Activated CD8-positive, alpha-beta T cell treated with anti-CD3 and anti-CD28 coated beads, Interleukin-2, amount 10 ng/mL, durations not matched to agents 7 days and 5 days (primary cell): ENCODE results near the gene EIF3K. TPM values are rescaled to one million over a fixed set of nuclear protein-coding genes. Genes with fewer than 3 reads are reported as not detected.

ENCODE experiments used
- ATAC-seq: fragments of 150-1000 bp; cut with Tn5 transposase; one replicate; pipeline ENCODE4 v1.10.0; 2021; ENCODE audit warnings: moderate library complexity
- CTCF ChIA-PET: fragments of 350-600 bp; sonication (Branson Sonifier 250); formaldehyde crosslinking; loops from one replicate; lab custom pipeline; 2021; ENCODE audit warnings: antibody characterized with exemption; lab: Charles Lee
- POLR2A ChIA-PET: fragments of 350-600 bp; sonication (Branson Sonifier 250); formaldehyde crosslinking; loops from one replicate; lab custom pipeline; 2021; ENCODE audit warnings: antibody characterized with exemption; lab: Charles Lee
- DNase-seq: peaks from one replicate; pipeline ENCODE4 v3.0.0-alpha.2; 2020
- H3K27ac Mint-ChIP-seq: one replicate; pipeline ENCODE4 v1.8.0; 2021; ENCODE audit warnings: mild to moderate bottlenecking, mixed read lengths
- H3K27me3 Mint-ChIP-seq: one replicate; pipeline ENCODE4 v1.8.0; 2021; ENCODE audit warnings: low read depth, mixed read lengths
- H3K36me3 Mint-ChIP-seq: one replicate; pipeline ENCODE4 v1.8.0; 2021; ENCODE audit warnings: low read depth, mixed read lengths
- H3K4me1 Mint-ChIP-seq: one replicate; pipeline ENCODE4 v1.8.0; 2021; ENCODE audit warnings: low read depth, mixed read lengths
- H3K4me3 Mint-ChIP-seq: one replicate; pipeline ENCODE4 v1.8.0; 2021; ENCODE audit warnings: mild to moderate bottlenecking, mixed read lengths
- H3K9me3 Mint-ChIP-seq: one replicate; pipeline ENCODE4 v1.8.0; 2022; ENCODE audit warnings: mixed read lengths; ENCODE audit not compliant: insufficient read depth
- total RNA-seq, 2 experiments: library from RNA; stranded (reverse); gene quantifications; one replicate each; pipeline ENCODE4 v1.2.3, GENCODE V29; 2021

The EIF3K gene
- total RNA-seq, 2 experiments from 2014 or later = 325 to 352 TPM

DNA sequence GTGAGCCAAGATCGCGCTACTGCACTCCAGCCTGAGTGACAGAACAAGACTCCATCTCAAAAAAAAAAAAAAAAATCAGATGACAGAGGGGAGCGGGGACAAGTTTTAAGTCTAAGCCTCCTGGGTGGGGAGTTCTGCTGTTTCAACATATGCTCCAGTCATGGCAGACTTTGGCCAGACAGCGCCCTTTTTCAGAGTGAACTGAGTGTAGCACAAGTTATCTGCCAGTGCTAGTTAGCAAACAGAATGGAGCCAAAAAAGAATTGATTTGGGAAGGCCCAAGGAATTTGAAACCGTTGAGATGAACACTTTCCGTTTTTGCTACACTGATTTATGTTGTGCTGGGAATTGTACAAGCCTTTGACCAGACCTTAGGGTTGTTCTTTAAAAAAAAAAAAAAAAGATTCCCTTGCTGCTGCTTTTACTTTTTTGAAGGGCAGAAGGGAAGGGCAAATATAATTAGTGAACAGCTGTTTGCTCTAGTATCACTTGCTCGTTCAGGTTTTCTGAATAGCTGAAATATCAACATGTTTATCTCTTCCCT lies 34.1 kb downstream of the EIF3K start:
- H3K9me3 Mint-ChIP-seq = no peaks in the 10 kb centered on the region
- ATAC-seq (no peak), DNase-seq (no peak)
- CTCF ChIA-PET = interaction anchor here (0.7 to 1.3 kb wide), 2 partner anchors 16 to 33 kb away, joined by 3 read pairs; no protein-coding TSS in a partner anchor
- POLR2A ChIA-PET = interaction anchor here (0.6 to 1.3 kb wide), 3 partner anchors 102 to 193 kb away, joined by 3 read pairs; no protein-coding TSS in a partner anchor
- H3K4me3 Mint-ChIP-seq = no peak overlapping the region
- no peaks in the 10 kb centered on the region for H3K27me3 Mint-ChIP-seq
- H3K4me1 Mint-ChIP-seq = peaks cover 97% of the 10 kb centered on the region
- no peak overlapping the region for H3K27ac Mint-ChIP-seq
- peaks cover 61% of the 10 kb centered on the region for H3K36me3 Mint-ChIP-seq

GRCh38 chr19:38654628-38655055 lies 35.7 kb downstream of the EIF3K start:
- DNase-seq = no peak

DNA sequence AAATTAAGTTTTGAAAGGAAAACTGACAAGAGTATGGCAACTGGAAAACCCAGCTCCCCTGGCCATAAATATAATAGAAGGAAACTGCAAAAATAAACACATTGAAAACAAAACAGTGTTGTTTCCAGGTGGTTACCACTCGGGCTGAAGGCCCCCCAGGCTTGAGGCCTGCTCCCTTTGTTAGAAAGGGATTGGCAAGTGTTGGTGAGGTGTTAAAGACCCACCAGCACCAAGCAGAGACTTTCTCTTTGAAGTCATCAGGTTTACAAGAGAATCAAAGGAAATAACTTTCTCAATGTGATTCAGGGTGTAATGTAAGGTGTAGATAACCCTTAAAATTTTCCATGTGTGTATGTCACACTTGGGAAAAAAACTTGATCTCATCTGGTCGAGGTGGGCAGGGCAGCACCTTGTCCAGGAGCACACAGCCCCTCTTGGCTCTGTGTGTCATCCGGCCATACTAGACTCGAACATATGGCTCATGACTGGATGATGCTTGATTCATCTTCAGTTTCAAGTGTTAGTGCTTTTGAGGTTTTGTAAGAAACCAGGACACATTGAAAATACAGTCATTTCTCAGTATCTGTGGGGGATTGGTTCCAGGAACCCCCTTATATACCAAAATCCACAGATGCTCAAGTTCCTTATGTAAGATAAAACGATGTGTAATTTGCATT lies 36.3 kb downstream of the EIF3K start:
- CTCF ChIA-PET = interaction anchor here (0.7 to 1.8 kb wide), 4 partner anchors 11 to 31 kb away, joined by 3 to 8 read pairs (median 4); no protein-coding TSS in a partner anchor
- peaks cover 93% of the 10 kb centered on the region for H3K4me1 Mint-ChIP-seq
- H3K27me3 Mint-ChIP-seq = no peaks in the 10 kb centered on the region
- POLR2A ChIA-PET = interaction anchor here (0.6 to 1.3 kb wide), 2 partner anchors 8 to 14 kb away, joined by 4 to 9 read pairs; no protein-coding TSS in a partner anchor
- ATAC-seq (peak; percentile 77), DNase-seq (peak; percentile 66)
- H3K9me3 Mint-ChIP-seq = no peaks in the 10 kb centered on the region
- peak overlapping the region; percentile 67 for H3K4me3 Mint-ChIP-seq
- peak overlapping the region; percentile 85 for H3K27ac Mint-ChIP-seq
- peaks cover 49% of the 10 kb centered on the region for H3K36me3 Mint-ChIP-seq

More at GRCh38 chr19:38654628-38655055, 35.7 kb downstream of the EIF3K start:
- ATAC-seq = no peak
- POLR2A ChIA-PET = interaction anchor here (0.6 kb wide), 1 partner anchor 8 kb away, joined by 9 read pairs; no protein-coding TSS in a partner anchor
- Mint-ChIP-seq H3K27me3 (no peaks in the 10 kb centered on the region), H3K4me3 (peak overlapping the region; percentile 67), H3K36me3 (peaks cover 53% of the 10 kb centered on the region), H3K9me3 (no peaks in the 10 kb centered on the region), H3K4me1 (peaks cover 98% of the 10 kb centered on the region), H3K27ac (peak overlapping the region; percentile 85)
- CTCF ChIA-PET = no interaction called here

- H3K9me3 Mint-ChIP-seq = no peaks in the 10 kb centered on the region
- H3K4me3 Mint-ChIP-seq = peak overlapping the region; percentile 67
- no peaks in the 10 kb centered on the region for H3K27me3 Mint-ChIP-seq
- CTCF ChIA-PET = interaction anchor here (0.6 to 1.8 kb wide), 6 partner anchors 10 to 274 kb away, joined by 3 to 8 read pairs (median 4); partner anchors contain the start of genes MRPS12 and SARS2
- POLR2A ChIA-PET = interaction anchor here (0.7 to 1.3 kb wide), 5 partner anchors 11 to 245 kb away, joined by 3 to 4 read pairs (median 3); no protein-coding TSS in a partner anchor
- H3K36me3 Mint-ChIP-seq = peaks cover 55% of the 10 kb centered on the region
- peak; percentile 66 for ATAC-seq
- H3K4me1 Mint-ChIP-seq = peaks cover 89% of the 10 kb centered on the region
- DNase-seq = peak; percentile 60
- peak overlapping the region; percentile 85 for H3K27ac Mint-ChIP-seq
Observed at GRCh38 chr19:38656171-38656981, 37.4 kb downstream of the EIF3K start.

DNA sequence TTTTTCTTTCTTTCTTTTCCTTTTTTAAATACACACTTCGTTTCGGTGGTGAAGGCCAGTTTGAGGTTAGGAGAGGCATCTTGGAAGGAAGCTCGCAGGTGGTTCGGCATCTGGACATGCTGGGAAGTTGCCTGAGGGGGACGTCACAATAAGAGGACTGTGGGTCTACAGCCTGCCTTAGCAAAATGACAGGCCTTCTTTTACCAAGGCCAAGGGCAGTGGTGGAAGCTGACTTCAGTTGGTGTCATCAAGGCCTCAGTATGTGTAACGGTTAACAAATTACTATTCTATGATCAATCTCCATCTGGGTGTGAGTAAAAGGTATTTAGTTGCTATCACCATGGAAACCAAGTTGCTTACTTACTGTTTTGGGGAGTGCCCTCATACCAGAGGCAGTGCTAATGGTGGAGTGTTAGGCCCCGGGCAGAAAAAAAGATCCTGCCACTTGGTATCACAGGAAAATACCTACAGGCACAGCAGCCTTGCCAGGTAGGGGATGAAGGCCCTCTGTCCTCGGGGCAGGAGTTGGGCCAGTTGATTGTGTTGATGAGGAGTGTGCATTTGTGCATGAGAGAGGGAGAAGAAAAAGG lies 38.7 kb downstream of the EIF3K start:
- CTCF ChIA-PET = interaction anchor here (1.0 to 2.0 kb wide), 3 partner anchors 10 to 142 kb away, joined by 3 to 6 read pairs (median 4); partner anchors contain the start of gene ACTN4
- Mint-ChIP-seq H3K27ac (peak overlapping the region; percentile 85), H3K27me3 (no peaks in the 10 kb centered on the region), H3K36me3 (peaks cover 51% of the 10 kb centered on the region), H3K9me3 (no peaks in the 10 kb centered on the region), H3K4me3 (peak overlapping the region; percentile 67), H3K4me1 (peaks cover 86% of the 10 kb centered on the region)
- ATAC-seq (no peak), DNase-seq (no peak)
- POLR2A ChIA-PET = interaction anchor here (0.7 to 1.1 kb wide), 2 partner anchors 12 to 191 kb away, joined by 3 read pairs; no protein-coding TSS in a partner anchor

- ATAC-seq = no peak
- POLR2A ChIA-PET = interaction anchor here (1.5 kb wide), 1 partner anchor 11 kb away, joined by 3 read pairs; the partner anchor contains the start of gene ACTN4
- H3K27ac Mint-ChIP-seq = no peak overlapping the region
- no peak overlapping the region for H3K4me3 Mint-ChIP-seq
- CTCF ChIA-PET = interaction anchor here (0.9 to 2.0 kb wide), 4 partner anchors 11 to 272 kb away, joined by 3 to 6 read pairs (median 4); partner anchors contain the start of genes ACTN4, MRPS12 and SARS2
- no peak for DNase-seq
- no peaks in the 10 kb centered on the region for H3K27me3 Mint-ChIP-seq
- H3K36me3 Mint-ChIP-seq = peaks cover 52% of the 10 kb centered on the region
- H3K4me1 Mint-ChIP-seq = peaks cover 85% of the 10 kb centered on the region
- no peaks in the 10 kb centered on the region for H3K9me3 Mint-ChIP-seq
Observed at GRCh38 chr19:38658462-38659306, 39.7 kb downstream of the EIF3K start.

DNA sequence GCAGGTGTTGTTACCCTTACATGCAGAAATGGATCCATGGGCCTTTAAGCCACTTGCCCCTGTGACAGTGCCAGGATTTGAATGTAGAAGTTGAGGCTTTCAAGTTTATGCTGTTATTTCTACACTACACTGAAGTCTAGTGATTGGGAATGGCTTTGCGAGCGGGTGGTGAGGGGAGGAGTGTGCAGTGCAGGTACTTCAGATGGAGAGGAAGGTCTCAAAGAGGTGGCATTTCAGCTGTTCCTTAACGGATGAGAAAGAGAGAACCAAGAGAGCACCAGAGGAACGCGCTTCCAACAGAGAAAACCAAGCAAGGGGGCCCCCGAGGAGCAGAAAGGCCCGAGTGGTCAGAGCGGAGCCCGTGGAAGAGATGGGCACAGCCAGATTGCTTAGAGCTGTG lies 41.7 kb downstream of the EIF3K start:
- Mint-ChIP-seq H3K9me3 (no peaks in the 10 kb centered on the region), H3K36me3 (peaks cover 45% of the 10 kb centered on the region), H3K4me1 (peaks cover 86% of the 10 kb centered on the region), H3K27me3 (no peaks in the 10 kb centered on the region), H3K4me3 (no peak overlapping the region), H3K27ac (no peak overlapping the region)
- no peak for ATAC-seq
- ChIA-PET POLR2A (no interaction called here), CTCF (interaction anchor here (0.7 to 1.2 kb wide), 2 partner anchors 24 to 26 kb away, joined by 3 read pairs; no protein-coding TSS in a partner anchor)
- no peak for DNase-seq

DNA sequence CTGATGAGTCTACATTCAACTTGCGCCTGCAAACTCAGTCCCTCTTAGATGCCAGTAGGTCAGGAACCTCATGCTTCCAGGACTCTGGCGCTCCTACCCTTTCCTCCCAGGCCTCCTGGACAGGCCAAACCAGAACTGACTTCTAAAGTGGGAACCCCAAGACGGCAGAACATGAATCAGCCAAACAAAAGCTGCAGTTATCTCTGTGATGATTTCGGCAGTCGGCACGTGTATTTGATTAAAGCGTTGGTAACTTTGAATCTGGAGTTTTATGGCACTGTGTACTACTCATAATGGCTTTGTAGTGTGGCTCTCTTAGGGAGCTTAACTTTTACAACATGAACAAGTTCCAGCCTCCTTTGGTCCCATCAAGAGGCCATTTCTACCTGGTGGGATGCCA lies 42.1 kb downstream of the EIF3K start:
- Mint-ChIP-seq H3K36me3 (peaks cover 41% of the 10 kb centered on the region), H3K27ac (no peak overlapping the region), H3K4me3 (no peak overlapping the region), H3K4me1 (peaks cover 86% of the 10 kb centered on the region), H3K9me3 (no peaks in the 10 kb centered on the region), H3K27me3 (no peaks in the 10 kb centered on the region)
- DNase-seq (no peak), ATAC-seq (no peak)
- CTCF ChIA-PET = interaction anchor here (0.7 kb wide), 1 partner anchor 24 kb away, joined by 3 read pairs; no protein-coding TSS in a partner anchor
- POLR2A ChIA-PET = no interaction called here

DNA sequence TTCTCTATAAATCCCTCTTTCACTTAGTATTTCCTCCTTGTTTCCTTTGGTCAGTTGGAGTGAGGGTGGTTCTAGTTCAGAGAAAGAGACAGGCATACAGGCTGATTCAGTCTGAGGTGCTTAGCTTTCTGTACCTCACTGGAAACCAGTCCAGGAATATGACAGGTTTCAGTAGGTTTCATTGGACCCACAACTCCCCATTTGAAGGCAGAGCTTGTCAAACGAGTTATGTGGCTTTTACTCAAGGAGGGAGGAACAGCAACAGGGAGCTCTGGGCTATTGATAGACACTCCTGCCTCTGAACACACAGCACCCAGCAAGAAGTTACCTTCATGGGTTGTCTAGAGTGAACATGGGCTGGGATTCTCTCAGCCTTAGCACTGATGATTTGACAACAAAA lies 43.0 kb downstream of the EIF3K start:
- no peak for ATAC-seq
- Mint-ChIP-seq H3K4me3 (no peak overlapping the region), H3K9me3 (no peaks in the 10 kb centered on the region), H3K27me3 (no peaks in the 10 kb centered on the region), H3K27ac (no peak overlapping the region), H3K4me1 (peaks cover 86% of the 10 kb centered on the region), H3K36me3 (peaks cover 38% of the 10 kb centered on the region)
- CTCF ChIA-PET = interaction anchor here (0.5 to 1.3 kb wide), 3 partner anchors 9 to 54 kb away, joined by 3 read pairs; no protein-coding TSS in a partner anchor
- POLR2A ChIA-PET = no interaction called here
- no peak for DNase-seq

DNA sequence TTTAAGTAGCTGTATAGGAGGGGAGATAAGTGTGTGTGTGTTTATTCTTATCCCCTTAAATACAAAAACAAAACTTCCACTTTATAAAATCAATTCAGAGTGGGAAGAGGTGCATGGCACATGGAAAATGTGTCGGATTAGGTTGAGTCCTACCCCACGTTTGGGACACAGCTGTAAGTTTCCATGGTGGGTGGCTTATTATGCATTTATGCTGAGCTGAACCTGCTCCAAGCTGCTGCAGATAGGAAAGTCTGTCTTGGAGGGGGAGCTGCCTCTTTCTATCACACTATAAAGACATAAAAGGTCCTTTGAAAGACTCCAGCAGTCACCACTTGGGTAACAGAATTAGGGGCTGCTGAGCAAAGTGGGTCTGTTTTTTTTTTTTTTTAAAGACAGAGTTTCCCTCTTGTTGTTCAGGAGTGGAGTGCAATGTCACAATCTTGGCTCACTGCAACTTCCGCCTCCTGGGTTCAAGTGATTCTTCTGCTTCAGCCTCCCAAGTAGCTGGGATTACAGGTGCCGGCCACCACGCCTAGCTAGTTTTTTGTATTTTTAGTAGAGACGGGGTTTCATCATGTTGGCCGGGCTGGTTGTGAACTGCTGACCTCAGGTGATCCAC lies 43.7 kb downstream of the EIF3K start:
- Mint-ChIP-seq H3K27ac (no peak overlapping the region), H3K36me3 (peaks cover 38% of the 10 kb centered on the region), H3K4me3 (no peak overlapping the region), H3K27me3 (no peaks in the 10 kb centered on the region), H3K4me1 (peaks cover 86% of the 10 kb centered on the region), H3K9me3 (no peaks in the 10 kb centered on the region)
- CTCF ChIA-PET = interaction anchor here (0.5 to 1.3 kb wide), 4 partner anchors 8 to 147 kb away, joined by 3 read pairs; no protein-coding TSS in a partner anchor
- no peak for ATAC-seq
- POLR2A ChIA-PET = no interaction called here
- no peak for DNase-seq
